A549 (cell line): ENCODE results near the gene PPOX. TPM values are rescaled to one million over a fixed set of nuclear protein-coding genes. Genes with fewer than 3 reads are reported as not detected.

Experiments
- ATAC-seq, 2 experiments: fragments of 200-7000 bp in 1 of 2; fragments of >200 bp in 1 of 2; cut with Nextera tagmentation in 1 of 2; cut with Tn5 transposase in 1 of 2; 3 replicates each; pipeline versions ENCODE4 v1.8.0 to v1.9.1; 2018 to 2020; ENCODE audit warnings: mild to moderate bottlenecking in 1 of 2, moderate library complexity in 1 of 2
- CTCF ChIA-PET: fragments of 300-600 bp; sonication (Branson Sonifier 250); formaldehyde crosslinking; extraction: SDS; loops from one replicate; lab custom pipeline; 2021; ENCODE audit warnings: antibody characterized with exemption, inconsistent platforms; lab: Yijun Ruan, JAX
- POLR2A ChIA-PET: fragments of 350-600 bp; formaldehyde crosslinking; extraction: SDS; loops from one replicate; lab custom pipeline; 2021; ENCODE audit warnings: antibody characterized with exemption, inconsistent platforms; lab: Yijun Ruan, JAX
- DNase-seq, 2 experiments: peaks; one replicate each; pipeline versions ENCODE4 v3.0.0 to v3.0.0-alpha.2; 2011 to 2016; ENCODE audit warnings: low read depth in 1 of 2, low spot score in 1 of 2
- FAIRE-seq: peaks from 2 replicates; lab custom pipeline; 2011; peaks lifted over from hg19 to GRCh38; lab: Jason Lieb, UNC
- H3K27ac ChIP-seq, 2 experiments: fragments of >200 bp; sonication (Bioruptor Twin); formaldehyde crosslinking; 3 replicates each; pipeline ENCODE4 v1.5.1; 2016 to 2017
- H3K4me1 ChIP-seq: fragments of >200 bp; sonication (Bioruptor Twin); formaldehyde crosslinking; 3 replicates; pipeline ENCODE4 v1.6.1; 2016
- H3K4me2 ChIP-seq: fragments of >200 bp; sonication (Bioruptor Twin); formaldehyde crosslinking; 3 replicates; pipeline ENCODE4 v1.6.1; 2016
- H3K4me3 ChIP-seq: fragments of >200 bp; sonication (Bioruptor Twin); formaldehyde crosslinking; 3 replicates; pipeline ENCODE4 v1.5.1; 2016
- H3K9me3 ChIP-seq: fragments of >200 bp; sonication (Bioruptor Twin); formaldehyde crosslinking; 3 replicates; pipeline ENCODE4 v1.6.1; 2016
- CBX8 ChIP-seq: fragments of 200-600 bp; sonication (generic); IDR thresholded peaks from 2 replicates; pipeline ENCODE4 v1.6.1; 2016
- CHD2 ChIP-seq: fragments of 150-350 bp; IDR thresholded peaks from 2 replicates; pipeline ENCODE4 v1.6.1; 2014; ENCODE audit warnings: low read length; ENCODE audit not compliant: partially characterized antibody
- ESRRA ChIP-seq: fragments of 150-350 bp; IDR thresholded peaks from 2 replicates; pipeline ENCODE4 v1.6.1; 2014; ENCODE audit warnings: mild to moderate bottlenecking, low read length, borderline replicate concordance
- FOSL2 ChIP-seq, 2 experiments: fragments of 450-650 bp in 1 of 2; fragments of >200 bp in 1 of 2; sonication (Bioruptor Twin) in 1 of 2; formaldehyde crosslinking; IDR thresholded peaks; 2 replicates each; pipeline versions ENCODE4 v1.5.0 to v1.6.1; 2016 to 2020; ENCODE audit warnings: mild to moderate bottlenecking in 1 of 2, moderate library complexity in 1 of 2
- FOXS1 ChIP-seq: fragments of 250-450 bp; sonication (Bioruptor Pico); IDR thresholded peaks from 2 replicates; pipeline ENCODE4 v1.5.0; 2020; ENCODE audit warnings: mild to moderate bottlenecking, moderate library complexity
- HDAC2 ChIP-seq: fragments of 200-600 bp; sonication (generic); IDR thresholded peaks from 2 replicates; pipeline ENCODE4 v1.6.1; 2016
- HOXB13 ChIP-seq: fragments of 250-450 bp; sonication (Bioruptor Pico); IDR thresholded peaks from 2 replicates; pipeline ENCODE4 v1.5.0; 2020; ENCODE audit warnings: low read depth, mild to moderate bottlenecking, moderate library complexity
- JUN ChIP-seq, 2 experiments: fragments of >200 bp; sonication (Bioruptor Twin); formaldehyde crosslinking; IDR thresholded peaks; 2 replicates in 1 of 2; 3 replicates in 1 of 2; pipeline ENCODE4 v1.6.1; 2016 to 2017
- MYC ChIP-seq: IDR thresholded peaks from 2 replicates; pipeline ENCODE4 v1.6.1; 2012; ENCODE audit warnings: mild to moderate bottlenecking, inconsistent platforms, low read length, improper control_type of control experiment, borderline replicate concordance
- NFE2L2 ChIP-seq: fragments of 150-350 bp; conservative IDR thresholded peaks from 2 replicates; pipeline ENCODE4 v1.6.1; 2014; ENCODE audit warnings: low read length
- RARB ChIP-seq: fragments of 250-450 bp; sonication (Bioruptor Pico); IDR thresholded peaks from 2 replicates; pipeline ENCODE4 v1.8.0; 2021; ENCODE audit warnings: mild to moderate bottlenecking, moderate library complexity
- RFX5 ChIP-seq: fragments of 450-650 bp; IDR thresholded peaks from 2 replicates; pipeline ENCODE4 v1.7.1; 2014; ENCODE audit warnings: antibody characterized with exemption, mild to moderate bottlenecking, moderate library complexity
- SREBF2 ChIP-seq: fragments of 450-650 bp; IDR thresholded peaks from 2 replicates; pipeline ENCODE4 v1.6.1; 2014; ENCODE audit warnings: mild to moderate bottlenecking, moderate library complexity
- ZC3H11A ChIP-seq: fragments of 450-650 bp; IDR thresholded peaks from 2 replicates; pipeline ENCODE4 v1.6.1; 2014; ENCODE audit warnings: antibody characterized with exemption, mild to moderate bottlenecking
- WGBS: methylation state at CpG from one replicate; pipeline ENCODE4 v1.1.6; 2017; ENCODE audit errors: missing lambda C conversion rate; 5-methylcytosine and 5-hydroxymethylcytosine counted together
- polyA plus RNA-seq, 4 experiments: library from polyadenylated mRNA; depleted of rRNA in 3 of 4; stranded (reverse); fragments of >200 nt; fragmentation: RNase III in 1 of 4; extraction: RNeasy Plus Mini Kit Qiagen cat#74134 plus additional on column Dnase treatment in 1 of 4; gene quantifications; 2 replicates in 3 of 4; 3 replicates in 1 of 4; pipeline ENCODE4 v1.2.3, GENCODE V29; 2011 to 2017
- TF ChIP-seq, protein P1 (sequence below): IDR thresholded peaks from 2 replicates; pipeline ENCODE4 v1.6.1; 2012
- TF ChIP-seq, protein P2 (sequence below): fragments of 150-350 bp; IDR thresholded peaks from 2 replicates; pipeline ENCODE4 v1.6.1; 2014; ENCODE audit warnings: low read depth, mild to moderate bottlenecking, low read length
- TF ChIP-seq, protein P3 (sequence below): fragments of 200-600 bp; sonication (generic); IDR thresholded peaks from 2 replicates; pipeline ENCODE4 v1.6.1; 2016; ENCODE audit warnings: antibody characterized with exemption, mild to moderate bottlenecking, moderate library complexity
- TF ChIP-seq, protein P4 (sequence below): fragments of 250-450 bp; sonication (Bioruptor Pico); IDR thresholded peaks from 2 replicates; pipeline ENCODE4 v1.5.0; 2021; ENCODE audit warnings: mild to moderate bottlenecking, moderate library complexity, borderline replicate concordance

Gene PPOX
- polyA plus RNA-seq, 2 of the 4 experiments (the other 2 are of a cell fraction) = 13.8 to 14.1 TPM

DNA sequence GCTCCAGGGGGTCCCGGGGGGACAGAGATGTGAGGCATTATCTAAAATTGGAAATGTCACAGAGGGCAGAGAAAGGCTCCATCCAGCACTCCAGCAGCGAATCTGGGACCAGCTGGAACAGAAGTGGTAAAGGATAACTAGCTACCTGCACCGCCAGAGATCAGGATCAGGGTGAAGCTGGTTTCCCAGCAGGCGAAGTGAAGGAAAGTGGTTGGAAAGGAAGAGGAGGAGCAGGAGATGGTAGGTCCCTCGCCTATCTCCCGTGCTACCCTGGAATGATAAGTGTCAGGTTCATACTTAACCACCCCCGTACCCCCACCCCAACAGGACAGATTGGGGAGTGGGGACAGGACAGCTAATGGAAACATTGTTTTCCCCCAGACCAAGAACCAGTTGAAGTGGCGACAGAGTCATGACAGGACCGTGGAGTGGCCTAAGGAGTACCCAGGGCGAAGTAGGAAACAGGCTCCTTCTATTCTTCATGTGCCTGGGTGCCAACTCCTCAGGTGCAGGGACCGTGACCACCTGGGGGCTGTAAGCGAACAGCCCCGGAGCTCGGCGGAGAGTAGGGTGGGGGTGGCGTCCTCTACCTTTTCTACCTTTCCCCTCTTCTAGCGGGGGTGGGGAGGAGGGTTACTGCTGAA is 10.4 kb downstream of the PPOX start:
- Histone ChIP-seq H3K27ac (peak overlapping the region; percentile 83 to 91), H3K4me2 (peak overlapping the region; percentile 93), H3K9me3 (no peaks in the 10 kb centered on the region), H3K4me1 (peaks cover 11% of the 10 kb centered on the region; the same call in 2 of the 3 replicates), H3K4me3 (peak overlapping the region; percentile 63)
- DNase-seq (no peak), ATAC-seq (peak; percentile 27 to 41; a peak in 4 of 6 replicates), FAIRE-seq (no peak)
- CTCF ChIA-PET = interaction anchor here (0.6 to 2.2 kb wide), 7 partner anchors 9 to 206 kb away, joined by 3 to 16 read pairs (median 4); partner anchors contain the start of gene PPOX
- 27% methylated on average over 12 of the region's 17 CpGs for WGBS
- TF ChIP-seq, protein P1, sequence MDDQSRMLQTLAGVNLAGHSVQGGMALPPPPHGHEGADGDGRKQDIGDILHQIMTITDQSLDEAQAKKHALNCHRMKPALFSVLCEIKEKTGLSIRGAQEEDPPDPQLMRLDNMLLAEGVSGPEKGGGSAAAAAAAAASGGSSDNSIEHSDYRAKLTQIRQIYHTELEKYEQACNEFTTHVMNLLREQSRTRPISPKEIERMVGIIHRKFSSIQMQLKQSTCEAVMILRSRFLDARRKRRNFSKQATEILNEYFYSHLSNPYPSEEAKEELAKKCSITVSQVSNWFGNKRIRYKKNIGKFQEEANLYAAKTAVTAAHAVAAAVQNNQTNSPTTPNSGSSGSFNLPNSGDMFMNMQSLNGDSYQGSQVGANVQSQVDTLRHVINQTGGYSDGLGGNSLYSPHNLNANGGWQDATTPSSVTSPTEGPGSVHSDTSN = no peak
- TF ChIP-seq HOXB13 (CRISPR knock-in tag) (no peak), CHD2 (no peak), HDAC2 (no peak), SREBF2 (no peak), ESRRA (no peak), FOXS1 (CRISPR knock-in tag) (no peak), ZC3H11A (no peak), CBX8 (no peak), NFE2L2 (no peak), JUN (IDR thresholded peaks at IDR 0.05) (no peak), FOSL2 (IDR thresholded peaks at IDR 0.05) (no peak), FOSL2 (CRISPR knock-in tag; IDR thresholded peaks at IDR 0.05) (no peak), MYC (no peak), RARB (CRISPR knock-in tag) (no peak), RFX5 (no peak)
- TF ChIP-seq, protein P2, sequence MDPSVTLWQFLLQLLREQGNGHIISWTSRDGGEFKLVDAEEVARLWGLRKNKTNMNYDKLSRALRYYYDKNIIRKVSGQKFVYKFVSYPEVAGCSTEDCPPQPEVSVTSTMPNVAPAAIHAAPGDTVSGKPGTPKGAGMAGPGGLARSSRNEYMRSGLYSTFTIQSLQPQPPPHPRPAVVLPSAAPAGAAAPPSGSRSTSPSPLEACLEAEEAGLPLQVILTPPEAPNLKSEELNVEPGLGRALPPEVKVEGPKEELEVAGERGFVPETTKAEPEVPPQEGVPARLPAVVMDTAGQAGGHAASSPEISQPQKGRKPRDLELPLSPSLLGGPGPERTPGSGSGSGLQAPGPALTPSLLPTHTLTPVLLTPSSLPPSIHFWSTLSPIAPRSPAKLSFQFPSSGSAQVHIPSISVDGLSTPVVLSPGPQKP = no peak
- TF ChIP-seq, protein P3, sequence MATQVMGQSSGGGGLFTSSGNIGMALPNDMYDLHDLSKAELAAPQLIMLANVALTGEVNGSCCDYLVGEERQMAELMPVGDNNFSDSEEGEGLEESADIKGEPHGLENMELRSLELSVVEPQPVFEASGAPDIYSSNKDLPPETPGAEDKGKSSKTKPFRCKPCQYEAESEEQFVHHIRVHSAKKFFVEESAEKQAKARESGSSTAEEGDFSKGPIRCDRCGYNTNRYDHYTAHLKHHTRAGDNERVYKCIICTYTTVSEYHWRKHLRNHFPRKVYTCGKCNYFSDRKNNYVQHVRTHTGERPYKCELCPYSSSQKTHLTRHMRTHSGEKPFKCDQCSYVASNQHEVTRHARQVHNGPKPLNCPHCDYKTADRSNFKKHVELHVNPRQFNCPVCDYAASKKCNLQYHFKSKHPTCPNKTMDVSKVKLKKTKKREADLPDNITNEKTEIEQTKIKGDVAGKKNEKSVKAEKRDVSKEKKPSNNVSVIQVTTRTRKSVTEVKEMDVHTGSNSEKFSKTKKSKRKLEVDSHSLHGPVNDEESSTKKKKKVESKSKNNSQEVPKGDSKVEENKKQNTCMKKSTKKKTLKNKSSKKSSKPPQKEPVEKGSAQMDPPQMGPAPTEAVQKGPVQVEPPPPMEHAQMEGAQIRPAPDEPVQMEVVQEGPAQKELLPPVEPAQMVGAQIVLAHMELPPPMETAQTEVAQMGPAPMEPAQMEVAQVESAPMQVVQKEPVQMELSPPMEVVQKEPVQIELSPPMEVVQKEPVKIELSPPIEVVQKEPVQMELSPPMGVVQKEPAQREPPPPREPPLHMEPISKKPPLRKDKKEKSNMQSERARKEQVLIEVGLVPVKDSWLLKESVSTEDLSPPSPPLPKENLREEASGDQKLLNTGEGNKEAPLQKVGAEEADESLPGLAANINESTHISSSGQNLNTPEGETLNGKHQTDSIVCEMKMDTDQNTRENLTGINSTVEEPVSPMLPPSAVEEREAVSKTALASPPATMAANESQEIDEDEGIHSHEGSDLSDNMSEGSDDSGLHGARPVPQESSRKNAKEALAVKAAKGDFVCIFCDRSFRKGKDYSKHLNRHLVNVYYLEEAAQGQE = no peak
- TF ChIP-seq, protein P4, sequence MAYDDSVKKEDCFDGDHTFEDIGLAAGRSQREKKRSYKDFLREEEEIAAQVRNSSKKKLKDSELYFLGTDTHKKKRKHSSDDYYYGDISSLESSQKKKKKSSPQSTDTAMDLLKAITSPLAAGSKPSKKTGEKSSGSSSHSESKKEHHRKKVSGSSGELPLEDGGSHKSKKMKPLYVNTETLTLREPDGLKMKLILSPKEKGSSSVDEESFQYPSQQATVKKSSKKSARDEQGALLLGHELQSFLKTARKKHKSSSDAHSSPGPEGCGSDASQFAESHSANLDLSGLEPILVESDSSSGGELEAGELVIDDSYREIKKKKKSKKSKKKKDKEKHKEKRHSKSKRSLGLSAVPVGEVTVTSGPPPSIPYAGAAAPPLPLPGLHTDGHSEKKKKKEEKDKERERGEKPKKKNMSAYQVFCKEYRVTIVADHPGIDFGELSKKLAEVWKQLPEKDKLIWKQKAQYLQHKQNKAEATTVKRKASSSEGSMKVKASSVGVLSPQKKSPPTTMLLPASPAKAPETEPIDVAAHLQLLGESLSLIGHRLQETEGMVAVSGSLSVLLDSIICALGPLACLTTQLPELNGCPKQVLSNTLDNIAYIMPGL = no peak
- POLR2A ChIA-PET = interaction anchor here (0.8 to 2.2 kb wide), 6 partner anchors 10 to 49 kb away, joined by 3 to 25 read pairs (median 4); partner anchors contain the start of genes DEDD, PPOX, TOMM40L and UFC1
